DND-41 (cell line): ENCODE measurements around the gene TRERF1.

ENCODE experiments used
- EZH2 ChIP-seq: IDR thresholded peaks from 3 replicates; pipeline ENCODE4 v1.6.1; 2012; ENCODE audit warnings: borderline replicate concordance, low read depth, mild to moderate bottlenecking, moderate library complexity, low read length, inconsistent platforms; ENCODE audit not compliant: severe bottlenecking
- TF ChIP-seq, protein P1 (sequence below): IDR thresholded peaks from 2 replicates; pipeline ENCODE4 v1.5.1; 2012; ENCODE audit warnings: borderline replicate concordance, low read length, moderate library complexity, mild to moderate bottlenecking; ENCODE audit not compliant: poor library complexity, severe bottlenecking; ENCODE audit errors: extremely low read depth

DNA sequence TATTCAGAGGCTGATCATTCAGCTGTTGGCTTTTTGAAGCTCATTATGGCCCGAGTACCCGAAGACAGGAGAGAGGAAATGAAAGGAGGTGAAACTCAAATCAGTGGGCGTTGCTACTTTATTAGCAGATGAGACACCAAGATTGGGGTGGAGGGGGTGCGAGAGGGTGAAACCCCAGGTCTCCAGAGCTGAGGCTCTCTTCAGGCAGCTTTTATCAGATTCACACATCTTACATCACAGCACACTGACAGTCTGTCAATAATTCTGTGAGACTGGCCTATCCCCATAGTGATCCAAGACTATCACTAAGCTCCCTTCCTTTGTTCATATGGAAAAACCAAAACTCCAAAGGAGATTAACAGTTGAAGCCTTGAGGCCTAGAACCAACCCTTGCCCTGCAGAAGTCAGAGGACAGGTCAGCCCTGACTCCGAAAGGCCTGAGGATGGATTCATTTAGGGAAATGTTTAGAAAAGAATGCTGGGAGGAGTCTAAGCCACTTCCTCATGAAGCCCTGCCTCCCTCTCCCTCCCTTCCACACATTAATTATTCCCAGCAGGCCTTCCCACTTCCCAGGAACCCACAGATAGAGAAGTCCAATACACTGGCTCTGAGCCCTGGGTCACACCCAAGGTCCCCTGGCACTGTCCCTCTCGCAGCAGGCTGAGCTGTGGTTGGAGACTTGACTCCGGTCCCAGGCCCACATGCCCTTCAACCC, 23.2 kb downstream of the TRERF1 start:
- TF ChIP-seq, protein P1, sequence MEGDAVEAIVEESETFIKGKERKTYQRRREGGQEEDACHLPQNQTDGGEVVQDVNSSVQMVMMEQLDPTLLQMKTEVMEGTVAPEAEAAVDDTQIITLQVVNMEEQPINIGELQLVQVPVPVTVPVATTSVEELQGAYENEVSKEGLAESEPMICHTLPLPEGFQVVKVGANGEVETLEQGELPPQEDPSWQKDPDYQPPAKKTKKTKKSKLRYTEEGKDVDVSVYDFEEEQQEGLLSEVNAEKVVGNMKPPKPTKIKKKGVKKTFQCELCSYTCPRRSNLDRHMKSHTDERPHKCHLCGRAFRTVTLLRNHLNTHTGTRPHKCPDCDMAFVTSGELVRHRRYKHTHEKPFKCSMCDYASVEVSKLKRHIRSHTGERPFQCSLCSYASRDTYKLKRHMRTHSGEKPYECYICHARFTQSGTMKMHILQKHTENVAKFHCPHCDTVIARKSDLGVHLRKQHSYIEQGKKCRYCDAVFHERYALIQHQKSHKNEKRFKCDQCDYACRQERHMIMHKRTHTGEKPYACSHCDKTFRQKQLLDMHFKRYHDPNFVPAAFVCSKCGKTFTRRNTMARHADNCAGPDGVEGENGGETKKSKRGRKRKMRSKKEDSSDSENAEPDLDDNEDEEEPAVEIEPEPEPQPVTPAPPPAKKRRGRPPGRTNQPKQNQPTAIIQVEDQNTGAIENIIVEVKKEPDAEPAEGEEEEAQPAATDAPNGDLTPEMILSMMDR: no peak
- TF ChIP-seq EZH2: no peak
